A549 (cell line): ENCODE measurements around the gene REC114. TPM values are rescaled to one million over a fixed set of nuclear protein-coding genes. Genes with fewer than 3 reads are reported as not detected.

ENCODE experiments used
- ATAC-seq, 2 experiments: fragments of 200-7000 bp in 1 of 2; fragments of >200 bp in 1 of 2; cut with Nextera tagmentation in 1 of 2; cut with Tn5 transposase in 1 of 2; 3 replicates each; pipeline versions ENCODE4 v1.8.0 to v1.9.1; 2018 to 2020; ENCODE audit warnings: mild to moderate bottlenecking in 1 of 2, moderate library complexity in 1 of 2
- CTCF ChIA-PET: fragments of 300-600 bp; sonication (Branson Sonifier 250); formaldehyde crosslinking; extraction: SDS; loops from one replicate; lab custom pipeline; 2021; ENCODE audit warnings: antibody characterized with exemption, inconsistent platforms; lab: Yijun Ruan, JAX
- POLR2A ChIA-PET: fragments of 350-600 bp; formaldehyde crosslinking; extraction: SDS; loops from one replicate; lab custom pipeline; 2021; ENCODE audit warnings: antibody characterized with exemption, inconsistent platforms; lab: Yijun Ruan, JAX
- DNase-seq, 2 experiments: peaks; one replicate each; pipeline versions ENCODE4 v3.0.0 to v3.0.0-alpha.2; 2011 to 2016; ENCODE audit warnings: low read depth in 1 of 2, low spot score in 1 of 2
- FAIRE-seq: peaks from 2 replicates; lab custom pipeline; 2011; peaks lifted over from hg19 to GRCh38; lab: Jason Lieb, UNC
- H3K27ac ChIP-seq, 2 experiments: fragments of >200 bp; sonication (Bioruptor Twin); formaldehyde crosslinking; 3 replicates each; pipeline ENCODE4 v1.5.1; 2016 to 2017
- H3K4me1 ChIP-seq: fragments of >200 bp; sonication (Bioruptor Twin); formaldehyde crosslinking; 3 replicates; pipeline ENCODE4 v1.6.1; 2016
- H3K4me2 ChIP-seq: fragments of >200 bp; sonication (Bioruptor Twin); formaldehyde crosslinking; 3 replicates; pipeline ENCODE4 v1.6.1; 2016
- H3K4me3 ChIP-seq: fragments of >200 bp; sonication (Bioruptor Twin); formaldehyde crosslinking; 3 replicates; pipeline ENCODE4 v1.5.1; 2016
- H3K9me3 ChIP-seq: fragments of >200 bp; sonication (Bioruptor Twin); formaldehyde crosslinking; 3 replicates; pipeline ENCODE4 v1.6.1; 2016
- BHLHE40 ChIP-seq: IDR thresholded peaks from 2 replicates; pipeline ENCODE4 v1.6.1; 2012; ENCODE audit warnings: low read depth, low read length, inconsistent platforms
- EHMT2 ChIP-seq: fragments of 200-600 bp; sonication (generic); IDR thresholded peaks from 2 replicates; pipeline ENCODE4 v1.6.1; 2016; ENCODE audit warnings: antibody characterized with exemption, low read depth, mild to moderate bottlenecking, moderate library complexity
- HDAC2 ChIP-seq: fragments of 200-600 bp; sonication (generic); IDR thresholded peaks from 2 replicates; pipeline ENCODE4 v1.6.1; 2016
- HOXB13 ChIP-seq: fragments of 250-450 bp; sonication (Bioruptor Pico); IDR thresholded peaks from 2 replicates; pipeline ENCODE4 v1.5.0; 2020; ENCODE audit warnings: low read depth, mild to moderate bottlenecking, moderate library complexity
- JUNB ChIP-seq: fragments of >200 bp; sonication (Bioruptor Twin); formaldehyde crosslinking; IDR thresholded peaks from 2 replicates; pipeline ENCODE4 v1.6.1; 2016
- NR3C1 ChIP-seq: fragments of >200 bp; sonication (Bioruptor Twin); formaldehyde crosslinking; IDR thresholded peaks from 3 replicates; pipeline ENCODE4 v1.6.1; 2017
- POLR2AphosphoS2 ChIP-seq: conservative IDR thresholded peaks from 2 replicates; pipeline ENCODE4 v1.6.1; 2012; ENCODE audit warnings: low read length, improper control_type of control experiment, inconsistent platforms
- RARB ChIP-seq: fragments of 250-450 bp; sonication (Bioruptor Pico); IDR thresholded peaks from 2 replicates; pipeline ENCODE4 v1.8.0; 2021; ENCODE audit warnings: mild to moderate bottlenecking, moderate library complexity
- RFX5 ChIP-seq: fragments of 450-650 bp; IDR thresholded peaks from 2 replicates; pipeline ENCODE4 v1.7.1; 2014; ENCODE audit warnings: antibody characterized with exemption, mild to moderate bottlenecking, moderate library complexity
- RNF2 ChIP-seq: fragments of 200-600 bp; sonication (generic); IDR thresholded peaks from 2 replicates; pipeline ENCODE4 v1.6.1; 2016; ENCODE audit warnings: low read depth, mild to moderate bottlenecking, antibody characterized with exemption, moderate library complexity, borderline replicate concordance
- USF2 ChIP-seq: fragments of 450-650 bp; IDR thresholded peaks from 2 replicates; pipeline ENCODE4 v1.6.1; 2014; ENCODE audit warnings: antibody characterized with exemption
- ZFP36 ChIP-seq: fragments of 450-650 bp; IDR thresholded peaks from 2 replicates; pipeline ENCODE4 v1.6.1; 2014; ENCODE audit warnings: borderline replicate concordance; ENCODE audit not compliant: partially characterized antibody
- ZSCAN20 ChIP-seq: fragments of 250-450 bp; sonication (Bioruptor Pico); IDR thresholded peaks from 2 replicates; pipeline ENCODE4 v1.8.0; 2022; ENCODE audit warnings: mild to moderate bottlenecking, moderate library complexity
- WGBS: methylation state at CpG from one replicate; pipeline ENCODE4 v1.1.6; 2017; ENCODE audit errors: missing lambda C conversion rate; 5-methylcytosine and 5-hydroxymethylcytosine counted together
- polyA plus RNA-seq, 4 experiments: library from polyadenylated mRNA; depleted of rRNA in 3 of 4; stranded (reverse); fragments of >200 nt; fragmentation: RNase III in 1 of 4; extraction: RNeasy Plus Mini Kit Qiagen cat#74134 plus additional on column Dnase treatment in 1 of 4; gene quantifications; 2 replicates in 3 of 4; 3 replicates in 1 of 4; pipeline ENCODE4 v1.2.3, GENCODE V29; 2011 to 2017
- TF ChIP-seq, protein P1 (sequence below): fragments of 250-450 bp; sonication (Bioruptor Pico); IDR thresholded peaks from 2 replicates; pipeline ENCODE4 v1.5.0; 2021; ENCODE audit warnings: mild to moderate bottlenecking, moderate library complexity, borderline replicate concordance
- TF ChIP-seq, protein P2 (sequence below): IDR thresholded peaks from 2 replicates; pipeline ENCODE4 v1.6.1; 2012
- TF ChIP-seq, protein P3 (sequence below): IDR thresholded peaks from 2 replicates; pipeline ENCODE4 v1.6.1; 2012; ENCODE audit warnings: low read depth, borderline replicate concordance
- TF ChIP-seq, protein P4 (sequence below): fragments of >200 bp; sonication (Bioruptor Twin); formaldehyde crosslinking; IDR thresholded peaks from 3 replicates; pipeline ENCODE4 v1.5.1; 2016
- TF ChIP-seq, protein P5 (sequence below): fragments of 200-600 bp; sonication (generic); IDR thresholded peaks from 2 replicates; pipeline ENCODE4 v1.6.1; 2016; ENCODE audit warnings: antibody characterized with exemption, mild to moderate bottlenecking, moderate library complexity
- TF ChIP-seq, protein P6 (sequence below): fragments of >200 bp; sonication (Bioruptor Twin); formaldehyde crosslinking; IDR thresholded peaks from 3 replicates; pipeline ENCODE4 v1.6.1; 2016

REC114 gene
- polyA plus RNA-seq, 2 of the 4 experiments (the other 2 are of a cell fraction) = not detected

GRCh38 chr15:73571346-73571745 is 128.4 kb downstream of the REC114 start (continued):
- TF ChIP-seq, protein P1, sequence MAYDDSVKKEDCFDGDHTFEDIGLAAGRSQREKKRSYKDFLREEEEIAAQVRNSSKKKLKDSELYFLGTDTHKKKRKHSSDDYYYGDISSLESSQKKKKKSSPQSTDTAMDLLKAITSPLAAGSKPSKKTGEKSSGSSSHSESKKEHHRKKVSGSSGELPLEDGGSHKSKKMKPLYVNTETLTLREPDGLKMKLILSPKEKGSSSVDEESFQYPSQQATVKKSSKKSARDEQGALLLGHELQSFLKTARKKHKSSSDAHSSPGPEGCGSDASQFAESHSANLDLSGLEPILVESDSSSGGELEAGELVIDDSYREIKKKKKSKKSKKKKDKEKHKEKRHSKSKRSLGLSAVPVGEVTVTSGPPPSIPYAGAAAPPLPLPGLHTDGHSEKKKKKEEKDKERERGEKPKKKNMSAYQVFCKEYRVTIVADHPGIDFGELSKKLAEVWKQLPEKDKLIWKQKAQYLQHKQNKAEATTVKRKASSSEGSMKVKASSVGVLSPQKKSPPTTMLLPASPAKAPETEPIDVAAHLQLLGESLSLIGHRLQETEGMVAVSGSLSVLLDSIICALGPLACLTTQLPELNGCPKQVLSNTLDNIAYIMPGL (CRISPR knock-in tag) = no peak
- TF ChIP-seq, protein P2, sequence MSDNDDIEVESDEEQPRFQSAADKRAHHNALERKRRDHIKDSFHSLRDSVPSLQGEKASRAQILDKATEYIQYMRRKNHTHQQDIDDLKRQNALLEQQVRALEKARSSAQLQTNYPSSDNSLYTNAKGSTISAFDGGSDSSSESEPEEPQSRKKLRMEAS = no peak
- TF ChIP-seq, protein P3, sequence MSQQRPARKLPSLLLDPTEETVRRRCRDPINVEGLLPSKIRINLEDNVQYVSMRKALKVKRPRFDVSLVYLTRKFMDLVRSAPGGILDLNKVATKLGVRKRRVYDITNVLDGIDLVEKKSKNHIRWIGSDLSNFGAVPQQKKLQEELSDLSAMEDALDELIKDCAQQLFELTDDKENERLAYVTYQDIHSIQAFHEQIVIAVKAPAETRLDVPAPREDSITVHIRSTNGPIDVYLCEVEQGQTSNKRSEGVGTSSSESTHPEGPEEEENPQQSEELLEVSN = no peak
- TF ChIP-seq, protein P4, sequence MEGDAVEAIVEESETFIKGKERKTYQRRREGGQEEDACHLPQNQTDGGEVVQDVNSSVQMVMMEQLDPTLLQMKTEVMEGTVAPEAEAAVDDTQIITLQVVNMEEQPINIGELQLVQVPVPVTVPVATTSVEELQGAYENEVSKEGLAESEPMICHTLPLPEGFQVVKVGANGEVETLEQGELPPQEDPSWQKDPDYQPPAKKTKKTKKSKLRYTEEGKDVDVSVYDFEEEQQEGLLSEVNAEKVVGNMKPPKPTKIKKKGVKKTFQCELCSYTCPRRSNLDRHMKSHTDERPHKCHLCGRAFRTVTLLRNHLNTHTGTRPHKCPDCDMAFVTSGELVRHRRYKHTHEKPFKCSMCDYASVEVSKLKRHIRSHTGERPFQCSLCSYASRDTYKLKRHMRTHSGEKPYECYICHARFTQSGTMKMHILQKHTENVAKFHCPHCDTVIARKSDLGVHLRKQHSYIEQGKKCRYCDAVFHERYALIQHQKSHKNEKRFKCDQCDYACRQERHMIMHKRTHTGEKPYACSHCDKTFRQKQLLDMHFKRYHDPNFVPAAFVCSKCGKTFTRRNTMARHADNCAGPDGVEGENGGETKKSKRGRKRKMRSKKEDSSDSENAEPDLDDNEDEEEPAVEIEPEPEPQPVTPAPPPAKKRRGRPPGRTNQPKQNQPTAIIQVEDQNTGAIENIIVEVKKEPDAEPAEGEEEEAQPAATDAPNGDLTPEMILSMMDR = no peak
- no peak for TF ChIP-seq HOXB13 (CRISPR knock-in tag)
- no peak for TF ChIP-seq BHLHE40
- TF ChIP-seq, all 56 proteins: peak for 0

DNA sequence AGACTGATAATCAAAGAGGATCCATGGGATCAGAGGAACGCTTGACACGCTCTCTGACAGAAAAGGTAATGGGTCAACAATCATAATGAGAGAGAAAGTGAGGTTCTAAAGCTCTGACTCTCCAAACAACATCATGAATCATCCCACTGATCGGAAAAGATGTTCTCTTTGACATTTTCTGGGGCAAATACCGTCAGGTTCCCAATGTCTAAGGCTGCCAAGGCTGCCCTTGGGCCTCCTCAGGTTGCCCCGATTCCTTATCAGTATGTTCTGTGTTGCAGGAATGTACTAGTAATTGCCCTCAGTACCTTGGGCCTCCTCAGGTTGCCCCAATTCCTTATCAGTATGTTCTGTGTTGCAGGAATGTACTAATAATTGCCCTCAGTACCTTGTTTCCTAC is 129.3 kb downstream of the REC114 start:
- Histone ChIP-seq H3K4me3 (no peak overlapping the region), H3K4me1 (no peaks in the 10 kb centered on the region), H3K27ac (no peak overlapping the region), H3K4me2 (no peak overlapping the region), H3K9me3 (no peaks in the 10 kb centered on the region)
- no peak for ATAC-seq
- ChIA-PET CTCF (interaction anchor here (1.0 to 13.8 kb wide), 5 partner anchors 10 to 128 kb away, joined by 3 to 211 read pairs (median 6); partner anchors contain the start of gene NPTN), POLR2A (no interaction called here)
- no peak for FAIRE-seq
- TF ChIP-seq, protein P3 = no peak
- TF ChIP-seq EHMT2 (no peak), ZFP36 (no peak), HDAC2 (no peak), USF2 (no peak), JUNB (no peak), NR3C1 (no peak), RNF2 (no peak), POLR2AphosphoS2 (no peak), RFX5 (no peak), RARB (no peak), ZSCAN20 (no peak)
- TF ChIP-seq, protein P5, sequence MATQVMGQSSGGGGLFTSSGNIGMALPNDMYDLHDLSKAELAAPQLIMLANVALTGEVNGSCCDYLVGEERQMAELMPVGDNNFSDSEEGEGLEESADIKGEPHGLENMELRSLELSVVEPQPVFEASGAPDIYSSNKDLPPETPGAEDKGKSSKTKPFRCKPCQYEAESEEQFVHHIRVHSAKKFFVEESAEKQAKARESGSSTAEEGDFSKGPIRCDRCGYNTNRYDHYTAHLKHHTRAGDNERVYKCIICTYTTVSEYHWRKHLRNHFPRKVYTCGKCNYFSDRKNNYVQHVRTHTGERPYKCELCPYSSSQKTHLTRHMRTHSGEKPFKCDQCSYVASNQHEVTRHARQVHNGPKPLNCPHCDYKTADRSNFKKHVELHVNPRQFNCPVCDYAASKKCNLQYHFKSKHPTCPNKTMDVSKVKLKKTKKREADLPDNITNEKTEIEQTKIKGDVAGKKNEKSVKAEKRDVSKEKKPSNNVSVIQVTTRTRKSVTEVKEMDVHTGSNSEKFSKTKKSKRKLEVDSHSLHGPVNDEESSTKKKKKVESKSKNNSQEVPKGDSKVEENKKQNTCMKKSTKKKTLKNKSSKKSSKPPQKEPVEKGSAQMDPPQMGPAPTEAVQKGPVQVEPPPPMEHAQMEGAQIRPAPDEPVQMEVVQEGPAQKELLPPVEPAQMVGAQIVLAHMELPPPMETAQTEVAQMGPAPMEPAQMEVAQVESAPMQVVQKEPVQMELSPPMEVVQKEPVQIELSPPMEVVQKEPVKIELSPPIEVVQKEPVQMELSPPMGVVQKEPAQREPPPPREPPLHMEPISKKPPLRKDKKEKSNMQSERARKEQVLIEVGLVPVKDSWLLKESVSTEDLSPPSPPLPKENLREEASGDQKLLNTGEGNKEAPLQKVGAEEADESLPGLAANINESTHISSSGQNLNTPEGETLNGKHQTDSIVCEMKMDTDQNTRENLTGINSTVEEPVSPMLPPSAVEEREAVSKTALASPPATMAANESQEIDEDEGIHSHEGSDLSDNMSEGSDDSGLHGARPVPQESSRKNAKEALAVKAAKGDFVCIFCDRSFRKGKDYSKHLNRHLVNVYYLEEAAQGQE = no peak
- TF ChIP-seq, protein P6, sequence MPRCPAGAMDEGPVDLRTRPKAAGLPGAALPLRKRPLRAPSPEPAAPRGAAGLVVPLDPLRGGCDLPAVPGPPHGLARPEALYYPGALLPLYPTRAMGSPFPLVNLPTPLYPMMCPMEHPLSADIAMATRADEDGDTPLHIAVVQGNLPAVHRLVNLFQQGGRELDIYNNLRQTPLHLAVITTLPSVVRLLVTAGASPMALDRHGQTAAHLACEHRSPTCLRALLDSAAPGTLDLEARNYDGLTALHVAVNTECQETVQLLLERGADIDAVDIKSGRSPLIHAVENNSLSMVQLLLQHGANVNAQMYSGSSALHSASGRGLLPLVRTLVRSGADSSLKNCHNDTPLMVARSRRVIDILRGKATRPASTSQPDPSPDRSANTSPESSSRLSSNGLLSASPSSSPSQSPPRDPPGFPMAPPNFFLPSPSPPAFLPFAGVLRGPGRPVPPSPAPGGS = no peak
- DNase-seq = no peak
- WGBS = 75% methylated on average over 5 of the region's 5 CpGs
